Putamen (tissue), 1 donor: ENCODE results near the gene MAFB.

ENCODE experiments used
- DNase-seq: peaks from one replicate; pipeline ENCODE4 v3.0.0-alpha.2; 2016; ENCODE audit warnings: low spot score

Gene MAFB

GRCh38 chr20:40682104-40682981, 6.7 kb downstream of the MAFB start:
- no peak for DNase-seq

- no peak for DNase-seq
Observed at GRCh38 chr20:40681684-40682083, 7.4 kb downstream of the MAFB start.

GRCh38 chr20:40681165-40681564, 7.9 kb downstream of the MAFB start:
- no peak for DNase-seq

- DNase-seq, result no peak
Observed at GRCh38 chr20:40680161-40680959, 8.7 kb downstream of the MAFB start.

- no peak for DNase-seq
Observed at GRCh38 chr20:40679184-40679583, 9.9 kb downstream of the MAFB start.

GRCh38 chr20:40678286-40678875, 10.7 kb downstream of the MAFB start:
- DNase-seq, result no peak

- no peak for DNase-seq
Observed at GRCh38 chr20:40677343-40677924, 11.6 kb downstream of the MAFB start.

GRCh38 chr20:40676491-40677269, 12.4 kb downstream of the MAFB start:
- no peak for DNase-seq

- no peak for DNase-seq
Observed at GRCh38 chr20:40675599-40676221, 13.3 kb downstream of the MAFB start.

- no peak for DNase-seq
Observed at GRCh38 chr20:40673442-40673841, 15.6 kb downstream of the MAFB start.

- no peak for DNase-seq
Observed at GRCh38 chr20:40672095-40672494, 16.9 kb downstream of the MAFB start.

- DNase-seq, result no peak
Observed at GRCh38 chr20:40670253-40670652, 18.8 kb downstream of the MAFB start.

- no peak for DNase-seq
Observed at GRCh38 chr20:40669692-40670091, 19.3 kb downstream of the MAFB start.

- no peak for DNase-seq
Observed at GRCh38 chr20:40668449-40669228, 20.4 kb downstream of the MAFB start.

GRCh38 chr20:40667503-40667902, 21.5 kb downstream of the MAFB start:
- DNase-seq, result no peak

GRCh38 chr20:40666336-40666735, 22.7 kb downstream of the MAFB start:
- no peak for DNase-seq

- no peak for DNase-seq
Observed at GRCh38 chr20:40664891-40665290, 24.1 kb downstream of the MAFB start.

GRCh38 chr20:40663991-40664880, 24.8 kb downstream of the MAFB start:
- DNase-seq, result no peak

- no peak for DNase-seq
Observed at GRCh38 chr20:40663304-40663790, 25.7 kb downstream of the MAFB start.
